ENCODE results near the gene AMOT.

AMOT gene

GRCh38 chrX:112789931-112790330 lies 50.7 kb downstream of the AMOT start:
- no peak for DNase-seq

- DNase-seq: peak; percentile 3
These were observed 54.6 kb downstream of the AMOT start for GRCh38 chrX:112786076-112786475.

GRCh38 chrX:112785344-112785743 lies 55.3 kb downstream of the AMOT start:
- no peak for DNase-seq

- DNase-seq: no peak
These were observed 55.9 kb downstream of the AMOT start for GRCh38 chrX:112784692-112785091.

GRCh38 chrX:112779139-112779538 lies 61.5 kb downstream of the AMOT start:
- no peak for DNase-seq

GRCh38 chrX:112774651-112775293 lies 65.9 kb downstream of the AMOT start:
- no peak for DNase-seq

- DNase-seq: no peak
These were observed 66.5 kb downstream of the AMOT start for GRCh38 chrX:112774142-112774541.

- DNase-seq: no peak
These were observed 71.6 kb downstream of the AMOT start for GRCh38 chrX:112769034-112769433.

GRCh38 chrX:112768563-112768962 lies 72.1 kb downstream of the AMOT start:
- DNase-seq: no peak

- DNase-seq: no peak
These were observed 73.9 kb downstream of the AMOT start for GRCh38 chrX:112766774-112767173.

GRCh38 chrX:112761242-112762207 lies 79.1 kb downstream of the AMOT start:
- DNase-seq: no peak

GRCh38 chrX:112760697-112761096 lies 79.9 kb downstream of the AMOT start:
- DNase-seq: no peak

- no peak for DNase-seq
These were observed 80.7 kb downstream of the AMOT start for GRCh38 chrX:112759966-112760365.

- DNase-seq: no peak
These were observed 81.1 kb downstream of the AMOT start for GRCh38 chrX:112759512-112759911.

- no peak for DNase-seq
These were observed 82.7 kb downstream of the AMOT start for GRCh38 chrX:112757946-112758345.

GRCh38 chrX:112753116-112753515 lies 87.5 kb downstream of the AMOT start:
- no peak for DNase-seq

- DNase-seq: no peak
These were observed 89.6 kb downstream of the AMOT start for GRCh38 chrX:112751076-112751475.

- DNase-seq: peak; percentile 11
These were observed 93.6 kb downstream of the AMOT start for GRCh38 chrX:112746812-112747595.

- DNase-seq: no peak
These were observed 102.1 kb downstream of the AMOT start for GRCh38 chrX:112738347-112739033.

GRCh38 chrX:112736310-112736709 lies 104.3 kb downstream of the AMOT start:
- no peak for DNase-seq

- DNase-seq: no peak
These were observed 105.5 kb downstream of the AMOT start for GRCh38 chrX:112735147-112735546.

- peak; percentile 30 for DNase-seq
These were observed 106.3 kb downstream of the AMOT start for GRCh38 chrX:112734290-112734689.

GRCh38 chrX:112731793-112732192 lies 108.8 kb downstream of the AMOT start:
- peak; percentile 21 for DNase-seq

Measured in OCI-M1 (cell line).